NCI-H748 treated with DMSO at 0.1 percent for 48 hours (cell line): ENCODE data around the gene AQP6.
A peak's percentile ranks its signal among the peaks of the same experiment; 100 is the strongest.

ENCODE experiments used
- DNase-seq: peaks from one replicate; lab custom pipeline; 2025; lab: John Stamatoyannopoulos, UW

AQP6 gene

GRCh38 chr12:49955899-49956662 is 16.7 kb upstream of the AQP6 start:
- DNase-seq: no peak

- DNase-seq: no peak
Measured at GRCh38 chr12:49956663-49957569, 15.8 kb upstream of the AQP6 start.

- no peak for DNase-seq
Measured at GRCh38 chr12:49957570-49957967, 15.2 kb upstream of the AQP6 start.

- DNase-seq: no peak
Measured at GRCh38 chr12:49959685-49960473, 12.9 kb upstream of the AQP6 start.

- DNase-seq: no peak
Measured at GRCh38 chr12:49960474-49961110, 12.2 kb upstream of the AQP6 start.

- no peak for DNase-seq
Measured at GRCh38 chr12:49961111-49961922, 11.4 kb upstream of the AQP6 start, which contains the start of gene AQP5. AQP5 (plus strand) TSS chr12:49961872; CDS start chr12:49962018, 146 bp downstream.

GRCh38 chr12:49961993-49962764 is 10.6 kb upstream of the AQP6 start:
- no peak for DNase-seq

- no peak for DNase-seq
Measured at GRCh38 chr12:49962861-49963765, 9.6 kb upstream of the AQP6 start.

GRCh38 chr12:49963976-49964815 is 8.6 kb upstream of the AQP6 start:
- no peak for DNase-seq

- no peak for DNase-seq
Measured at GRCh38 chr12:49964849-49965624, 7.7 kb upstream of the AQP6 start.

- DNase-seq: no peak
Measured at GRCh38 chr12:49965836-49966235, 6.9 kb upstream of the AQP6 start.

GRCh38 chr12:49966511-49967041 is 6.2 kb upstream of the AQP6 start:
- no peak for DNase-seq

- DNase-seq: peak; percentile 59
Measured at GRCh38 chr12:49967042-49967776, 5.5 kb upstream of the AQP6 start.

- DNase-seq: no peak
Measured at GRCh38 chr12:49967777-49968250, 4.9 kb upstream of the AQP6 start.

- no peak for DNase-seq
Measured at GRCh38 chr12:49968471-49968870, 4.3 kb upstream of the AQP6 start.

GRCh38 chr12:49969027-49969426 is 3.7 kb upstream of the AQP6 start:
- DNase-seq: no peak
